MM.1S (cell line): ENCODE data around the gene THRB.

ENCODE experiments used
- DNase-seq: peaks from one replicate; pipeline ENCODE4 v3.0.0-alpha.2; 2015
- H2AFZ ChIP-seq: fragments of 300-600 bp; sonication (generic); 2 replicates; pipeline ENCODE4 v1.6.0; 2016; ENCODE audit warnings: antibody characterized with exemption, low read length
- H3F3A ChIP-seq: fragments of 300-600 bp; sonication (generic); 2 replicates; pipeline ENCODE4 v1.6.1; 2016; ENCODE audit warnings: mild to moderate bottlenecking, antibody characterized with exemption, low read length, moderate library complexity, mixed read lengths; ENCODE audit not compliant: insufficient read depth
- H3K27ac ChIP-seq: fragments of 300-600 bp; sonication (generic); 2 replicates; pipeline ENCODE4 v1.5.1; 2016; ENCODE audit warnings: mild to moderate bottlenecking, low read length
- H3K27me3 ChIP-seq: fragments of 300-600 bp; sonication (generic); replicated peaks from 2 replicates; pipeline ENCODE4 v1.6.0; 2016; ENCODE audit warnings: low read length; ENCODE audit not compliant: insufficient read depth
- H3K36me3 ChIP-seq: fragments of 300-600 bp; sonication (generic); replicated peaks from 2 replicates; pipeline ENCODE4 v1.6.1; 2016; ENCODE audit warnings: mild to moderate bottlenecking, low read length, mixed read lengths; ENCODE audit not compliant: insufficient read depth
- H3K4me1 ChIP-seq: fragments of 300-600 bp; sonication (generic); 2 replicates; pipeline ENCODE4 v1.6.1; 2016; ENCODE audit warnings: low read length, mixed read lengths
- H3K4me2 ChIP-seq: fragments of 300-600 bp; sonication (generic); 2 replicates; pipeline ENCODE4 v1.6.0; 2016; ENCODE audit warnings: low read depth, low read length
- H3K4me3 ChIP-seq: fragments of 300-600 bp; sonication (generic); 2 replicates; pipeline ENCODE4 v1.5.1; 2016; ENCODE audit warnings: low read length, mixed read lengths
- H3K79me2 ChIP-seq: fragments of 300-600 bp; sonication (generic); 2 replicates; pipeline ENCODE4 v1.6.1; 2016; ENCODE audit warnings: mixed run types, low read length, mixed read lengths
- H3K9ac ChIP-seq: fragments of 300-600 bp; sonication (generic); 2 replicates; pipeline ENCODE4 v1.6.1; 2016; ENCODE audit warnings: low read length, mixed read lengths
- H3K9me2 ChIP-seq: fragments of 300-600 bp; sonication (generic); replicated peaks from 2 replicates; pipeline ENCODE4 v1.6.1; 2016; ENCODE audit warnings: mild to moderate bottlenecking, low read length, mixed read lengths; ENCODE audit not compliant: insufficient read depth
- H3K9me3 ChIP-seq: fragments of 300-600 bp; sonication (generic); replicated peaks from 2 replicates; pipeline ENCODE4 v1.6.1; 2016; ENCODE audit warnings: mild to moderate bottlenecking, low read length, mixed read lengths; ENCODE audit not compliant: insufficient read depth
- H4K20me1 ChIP-seq: fragments of 300-600 bp; sonication (generic); 2 replicates; pipeline ENCODE4 v1.6.1; 2016; ENCODE audit warnings: mild to moderate bottlenecking, low read length, moderate library complexity, mixed read lengths; ENCODE audit not compliant: insufficient read depth
- CTCF ChIP-seq: fragments of 300-600 bp; sonication (generic); IDR thresholded peaks from 2 replicates; pipeline ENCODE4 v1.5.1; 2016; ENCODE audit warnings: antibody characterized with exemption, low read length, mixed read lengths
- EZH2 ChIP-seq: fragments of 300-600 bp; sonication (generic); optimal IDR thresholded peaks from 2 replicates; pipeline ENCODE3; 2017; ENCODE audit warnings: low read depth, mild to moderate bottlenecking, antibody characterized with exemption, low read length, mixed read lengths
- EZH2phosphoT487 ChIP-seq: fragments of 300-600 bp; sonication (generic); IDR thresholded peaks from 2 replicates; pipeline ENCODE4 v1.6.1; 2018; ENCODE audit warnings: antibody characterized with exemption, low read length

Gene THRB

GRCh38 chr3:24323272-24323671 is 171.4 kb downstream of the THRB start:
- no peak for DNase-seq
- Histone ChIP-seq H3K4me1 (no peaks in the 10 kb centered on the region), H3K27ac (no peak overlapping the region), H3K9me2 (no peaks in the 10 kb centered on the region), H3K4me3 (no peak overlapping the region), H2AFZ (no peak overlapping the region), H4K20me1 (no peaks in the 10 kb centered on the region), H3K9ac (no peak overlapping the region), H3K36me3 (no peaks in the 10 kb centered on the region), H3K9me3 (no peaks in the 10 kb centered on the region), H3K27me3 (no peaks in the 10 kb centered on the region), H3K4me2 (no peak overlapping the region), H3F3A (no peaks in the 10 kb centered on the region), H3K79me2 (no peaks in the 10 kb centered on the region)
- TF ChIP-seq CTCF (no peak), EZH2phosphoT487 (no peak), EZH2 (no peak)

GRCh38 chr3:24320601-24321000 is 174.0 kb downstream of the THRB start:
- TF ChIP-seq EZH2: no peak
- no peak for TF ChIP-seq EZH2phosphoT487
- TF ChIP-seq CTCF: no peak
- no peaks in the 10 kb centered on the region for H3K9me3 ChIP-seq

GRCh38 chr3:24318677-24319287 is 175.9 kb downstream of the THRB start:
- Histone ChIP-seq H3K4me3 (no peak overlapping the region), H3K9me2 (no peaks in the 10 kb centered on the region), H3K4me1 (no peaks in the 10 kb centered on the region), H3K9ac (no peak overlapping the region), H2AFZ (no peak overlapping the region), H3K27me3 (no peaks in the 10 kb centered on the region), H3K9me3 (no peaks in the 10 kb centered on the region), H3K4me2 (no peak overlapping the region), H3F3A (no peaks in the 10 kb centered on the region), H4K20me1 (no peaks in the 10 kb centered on the region), H3K27ac (no peak overlapping the region), H3K36me3 (no peaks in the 10 kb centered on the region), H3K79me2 (no peaks in the 10 kb centered on the region)
- DNase-seq: no peak
- TF ChIP-seq EZH2 (no peak), CTCF (no peak), EZH2phosphoT487 (no peak)

More at GRCh38 chr3:24320601-24321000, 174.0 kb downstream of the THRB start:
- H3K9ac ChIP-seq: no peak overlapping the region
- DNase-seq: no peak
- H3K27me3 ChIP-seq: no peaks in the 10 kb centered on the region
- H3F3A ChIP-seq: no peaks in the 10 kb centered on the region
- no peaks in the 10 kb centered on the region for H3K9me2 ChIP-seq
- no peak overlapping the region for H3K4me3 ChIP-seq
- H3K79me2 ChIP-seq: no peaks in the 10 kb centered on the region
- H4K20me1 ChIP-seq: no peaks in the 10 kb centered on the region
- H3K4me1 ChIP-seq: no peaks in the 10 kb centered on the region
- H3K27ac ChIP-seq: no peak overlapping the region
- H3K36me3 ChIP-seq: no peaks in the 10 kb centered on the region
- no peak overlapping the region for H2AFZ ChIP-seq
- H3K4me2 ChIP-seq: no peak overlapping the region
